IPS-NIHi7 (cell line): Measurements from ENCODE around the gene DNER.
A peak's percentile ranks its signal among the peaks of the same experiment; 100 is the strongest.
"Not testable (repeated sequence)": the region's sequence is repeated elsewhere in the genome, so short reads cannot be mapped to it uniquely, and the experiment has no call there.

Experiments used
- DNase-seq: peaks from one replicate; pipeline ENCODE4 v3.0.0; 2012; ENCODE audit warnings: mixed read lengths; ENCODE audit errors: extremely low spot score

Gene DNER

GRCh38 chr2:229718057-229718456, 3.7 kb upstream of the DNER start:
- DNase-seq: no peak

GRCh38 chr2:229715895-229716507, 1.6 kb upstream of the DNER start:
- peak; percentile 41 for DNase-seq

- peak; percentile 90 for DNase-seq
These were observed 584 bp upstream of the DNER start for GRCh38 chr2:229714736-229715541.

GRCh38 chr2:229713371-229714079, 830 bp downstream of the DNER start:
- DNase-seq: peak; percentile 47

- no peak for DNase-seq
These were observed 2.2 kb downstream of the DNER start for GRCh38 chr2:229712136-229712535.

GRCh38 chr2:229708335-229708734, 6.0 kb downstream of the DNER start:
- DNase-seq: no peak

- DNase-seq: no peak
These were observed 10.3 kb downstream of the DNER start for GRCh38 chr2:229703909-229704630.

- DNase-seq: no peak
These were observed 12.6 kb downstream of the DNER start for GRCh38 chr2:229701716-229702115.

GRCh38 chr2:229701062-229701461, 13.3 kb downstream of the DNER start:
- no peak for DNase-seq

GRCh38 chr2:229695961-229696360, 18.4 kb downstream of the DNER start:
- no peak for DNase-seq

- not testable (repeated sequence) for DNase-seq
These were observed 20.5 kb downstream of the DNER start for GRCh38 chr2:229693845-229694244.

GRCh38 chr2:229691631-229692030, 22.7 kb downstream of the DNER start:
- DNase-seq: no peak

- no peak for DNase-seq
These were observed 25.0 kb downstream of the DNER start for GRCh38 chr2:229689307-229689839.

- DNase-seq: no peak
These were observed 26.2 kb downstream of the DNER start for GRCh38 chr2:229688141-229688540.

- no peak for DNase-seq
These were observed 28.0 kb downstream of the DNER start for GRCh38 chr2:229686122-229686919.

GRCh38 chr2:229684942-229685562, 29.3 kb downstream of the DNER start:
- DNase-seq: no peak

GRCh38 chr2:229679393-229680125, 34.8 kb downstream of the DNER start:
- DNase-seq: no peak

- no peak for DNase-seq
These were observed 38.8 kb downstream of the DNER start for GRCh38 chr2:229675569-229675968.

GRCh38 chr2:229674830-229675530, 39.4 kb downstream of the DNER start:
- DNase-seq: no peak
